Type B pancreatic cell (in vitro differentiated cells): ENCODE results near the gene MYO5A. TPM values are rescaled to one million over a fixed set of nuclear protein-coding genes. Genes with fewer than 3 reads are reported as not detected.
"Not testable (repeated sequence)": the region's sequence is repeated elsewhere in the genome, so short reads cannot be mapped to it uniquely, and the experiment has no call there.

Experiments used
- DNase-seq: peaks from one replicate; pipeline ENCODE4 v3.0.0; 2021; ENCODE audit warnings: mixed read lengths; ENCODE audit not compliant: unreplicated experiment; ENCODE audit errors: extremely low spot score
- H3K27ac Mint-ChIP-seq: 2 replicates; pipeline ENCODE4 v1.8.0; 2021; ENCODE audit warnings: mild to moderate bottlenecking, mixed read lengths
- H3K27me3 Mint-ChIP-seq: 2 replicates; pipeline ENCODE4 v1.8.0; 2021; ENCODE audit warnings: mixed read lengths
- H3K36me3 Mint-ChIP-seq: 2 replicates; pipeline ENCODE4 v1.8.0; 2021; ENCODE audit warnings: mixed read lengths
- H3K4me1 Mint-ChIP-seq: one replicate; pipeline ENCODE4 v1.8.0; 2021; ENCODE audit warnings: mixed read lengths; ENCODE audit not compliant: unreplicated experiment
- H3K4me3 Mint-ChIP-seq: 2 replicates; pipeline ENCODE4 v1.8.0; 2021; ENCODE audit warnings: mild to moderate bottlenecking, mixed read lengths
- H3K9me3 Mint-ChIP-seq: 2 replicates; pipeline ENCODE4 v1.8.0; 2021; ENCODE audit warnings: mixed read lengths
- total RNA-seq: library from RNA; stranded (reverse); gene quantifications from 2 replicates; pipeline ENCODE4 v1.2.1, GENCODE V29; 2021; ENCODE audit warnings: low replicate concordance
- TF ChIP-seq, protein P1 (sequence below): fragments of 200-600 bp; sonication (generic); conservative IDR thresholded peaks from 2 replicates; pipeline ENCODE4 v1.5.0; 2021; ENCODE audit warnings: antibody characterized with exemption, mild to moderate bottlenecking

MYO5A gene
- total RNA-seq, 1 donor from 2014 or later = 20.9 TPM

DNA sequence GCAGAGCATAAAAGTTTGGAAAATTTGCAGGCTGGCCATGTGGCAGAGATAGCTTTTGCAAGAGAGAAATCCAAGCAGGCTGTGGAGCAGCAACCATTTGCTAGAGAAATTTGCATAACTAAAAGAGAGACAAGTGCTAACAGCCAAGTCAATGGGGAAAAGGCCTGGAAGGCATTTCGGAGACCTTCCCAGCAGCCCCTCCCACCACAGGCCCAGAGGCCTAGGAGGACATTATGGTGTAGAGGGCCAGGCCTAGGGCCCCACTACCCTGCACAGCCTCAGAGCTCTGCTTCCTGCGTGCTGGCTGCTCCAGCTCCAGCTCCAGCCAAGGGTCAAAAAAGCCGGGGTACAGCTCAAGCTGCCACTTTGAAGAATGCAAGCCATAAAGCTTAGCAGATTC lies 82.7 kb downstream of the MYO5A start:
- DNase-seq = no peak
- peaks cover 8% of the 10 kb centered on the region for H3K36me3 Mint-ChIP-seq
- peaks cover 4% of the 10 kb centered on the region for H3K4me1 Mint-ChIP-seq
- H3K27ac Mint-ChIP-seq = no peak overlapping the region
- H3K27me3 Mint-ChIP-seq = no peaks in the 10 kb centered on the region
- TF ChIP-seq, protein P1, sequence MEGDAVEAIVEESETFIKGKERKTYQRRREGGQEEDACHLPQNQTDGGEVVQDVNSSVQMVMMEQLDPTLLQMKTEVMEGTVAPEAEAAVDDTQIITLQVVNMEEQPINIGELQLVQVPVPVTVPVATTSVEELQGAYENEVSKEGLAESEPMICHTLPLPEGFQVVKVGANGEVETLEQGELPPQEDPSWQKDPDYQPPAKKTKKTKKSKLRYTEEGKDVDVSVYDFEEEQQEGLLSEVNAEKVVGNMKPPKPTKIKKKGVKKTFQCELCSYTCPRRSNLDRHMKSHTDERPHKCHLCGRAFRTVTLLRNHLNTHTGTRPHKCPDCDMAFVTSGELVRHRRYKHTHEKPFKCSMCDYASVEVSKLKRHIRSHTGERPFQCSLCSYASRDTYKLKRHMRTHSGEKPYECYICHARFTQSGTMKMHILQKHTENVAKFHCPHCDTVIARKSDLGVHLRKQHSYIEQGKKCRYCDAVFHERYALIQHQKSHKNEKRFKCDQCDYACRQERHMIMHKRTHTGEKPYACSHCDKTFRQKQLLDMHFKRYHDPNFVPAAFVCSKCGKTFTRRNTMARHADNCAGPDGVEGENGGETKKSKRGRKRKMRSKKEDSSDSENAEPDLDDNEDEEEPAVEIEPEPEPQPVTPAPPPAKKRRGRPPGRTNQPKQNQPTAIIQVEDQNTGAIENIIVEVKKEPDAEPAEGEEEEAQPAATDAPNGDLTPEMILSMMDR = no peak
- H3K9me3 Mint-ChIP-seq = peaks cover 13% of the 10 kb centered on the region
- H3K4me3 Mint-ChIP-seq = no peak overlapping the region

DNA sequence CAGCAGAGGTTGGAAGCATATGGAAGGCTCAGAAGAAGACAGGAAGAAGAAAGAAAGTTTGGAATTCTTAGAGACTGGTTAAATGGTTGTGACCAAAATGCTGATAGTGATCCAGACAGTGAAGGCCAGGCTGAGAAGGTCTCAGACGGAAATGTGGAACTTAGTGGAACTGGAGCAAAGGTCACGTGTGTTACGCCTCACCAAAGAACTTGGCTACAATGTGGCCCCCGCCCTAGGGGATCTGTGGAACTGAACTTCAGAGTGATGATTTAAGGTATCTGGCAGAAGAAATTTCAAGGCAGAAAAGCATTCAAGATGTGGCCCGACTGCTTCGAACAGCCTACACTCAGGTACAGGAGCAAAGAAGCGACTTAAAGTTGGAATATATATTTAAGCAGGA lies 83.1 kb downstream of the MYO5A start:
- H3K27ac Mint-ChIP-seq = no peak overlapping the region
- H3K36me3 Mint-ChIP-seq = peaks cover 8% of the 10 kb centered on the region
- DNase-seq = no peak
- peaks cover 13% of the 10 kb centered on the region for H3K9me3 Mint-ChIP-seq
- no peak overlapping the region for H3K4me3 Mint-ChIP-seq
- TF ChIP-seq, protein P1 = no peak
- H3K4me1 Mint-ChIP-seq = peaks cover 8% of the 10 kb centered on the region
- no peaks in the 10 kb centered on the region for H3K27me3 Mint-ChIP-seq

DNA sequence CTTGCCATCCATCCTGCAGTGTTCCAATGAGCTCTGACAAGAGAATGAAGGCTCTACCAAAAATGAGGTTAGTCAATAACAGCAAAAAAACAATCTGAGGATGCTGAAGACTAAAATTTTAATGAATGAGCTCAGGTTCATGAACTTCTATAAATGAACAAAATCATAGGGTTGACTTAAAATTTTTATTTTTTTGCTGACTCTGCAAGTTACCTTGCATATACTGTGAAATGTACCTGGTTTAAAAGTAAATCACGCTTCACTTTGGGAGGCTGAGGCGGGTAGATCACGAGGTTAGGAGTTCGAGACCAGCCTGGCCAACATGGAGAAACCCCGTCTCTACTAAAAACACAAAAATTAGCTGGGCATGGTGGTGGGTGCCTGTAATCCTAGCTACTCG lies 85.5 kb downstream of the MYO5A start:
- H3K27me3 Mint-ChIP-seq, H3K27ac Mint-ChIP-seq, H3K4me3 Mint-ChIP-seq, DNase-seq, H3K36me3 Mint-ChIP-seq, H3K4me1 Mint-ChIP-seq: not testable (repeated sequence)
- peaks cover 13% of the 10 kb centered on the region for H3K9me3 Mint-ChIP-seq

DNA sequence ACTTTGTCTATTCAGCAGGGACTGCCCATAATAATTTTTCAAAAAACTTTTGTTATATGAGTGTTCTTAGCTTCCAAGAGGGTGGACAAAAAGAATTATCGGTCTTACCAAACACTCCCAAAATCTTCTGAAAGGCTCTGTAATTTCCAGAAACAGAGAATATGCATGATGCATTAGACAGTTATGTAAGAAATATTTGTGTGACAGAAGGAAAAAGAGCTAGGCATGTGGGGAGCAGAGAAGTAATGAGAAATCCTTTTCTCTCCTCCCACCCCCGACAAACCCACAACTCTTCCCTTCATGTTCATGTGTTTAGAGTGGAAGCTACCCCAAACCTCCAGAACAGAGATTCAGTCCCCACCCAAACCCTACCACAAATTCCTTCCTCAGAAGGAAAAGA lies 86.8 kb downstream of the MYO5A start:
- Mint-ChIP-seq H3K27me3 (no peaks in the 10 kb centered on the region), H3K4me1 (peaks cover 12% of the 10 kb centered on the region)

DNA sequence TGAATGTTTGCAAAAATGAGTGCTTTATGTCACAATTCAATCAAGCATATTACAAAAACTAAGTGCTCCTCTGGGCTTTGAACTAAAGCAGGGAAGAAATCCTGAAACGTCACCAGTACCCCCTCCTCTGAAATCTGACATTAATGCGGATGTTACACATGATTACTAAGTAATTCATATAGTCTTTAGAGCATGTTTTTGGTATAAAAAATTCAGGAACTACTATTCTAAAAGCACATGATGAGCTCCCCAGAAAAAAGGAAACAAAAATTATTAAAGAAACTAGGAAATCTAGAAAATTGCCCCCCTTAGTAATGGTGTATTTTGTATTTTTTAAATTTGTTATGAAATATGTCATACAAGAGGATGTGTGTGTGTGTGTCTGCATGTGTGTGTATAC lies 87.7 kb downstream of the MYO5A start:
- H3K4me3 Mint-ChIP-seq = no peak overlapping the region
- H3K27ac Mint-ChIP-seq = no peak overlapping the region
- peaks cover 12% of the 10 kb centered on the region for H3K4me1 Mint-ChIP-seq
- DNase-seq = no peak
- no peaks in the 10 kb centered on the region for H3K9me3 Mint-ChIP-seq
- TF ChIP-seq, protein P1 = no peak
- no peaks in the 10 kb centered on the region for H3K27me3 Mint-ChIP-seq
- H3K36me3 Mint-ChIP-seq = no peaks in the 10 kb centered on the region

More for the DNA sequence above, 86.8 kb downstream of the MYO5A start:
- peaks cover 3% of the 10 kb centered on the region for H3K9me3 Mint-ChIP-seq
- no peak for DNase-seq
- TF ChIP-seq, protein P1 = no peak
- H3K4me3 Mint-ChIP-seq = no peak overlapping the region
- H3K36me3 Mint-ChIP-seq = no peaks in the 10 kb centered on the region
- H3K27ac Mint-ChIP-seq = no peak overlapping the region

DNA sequence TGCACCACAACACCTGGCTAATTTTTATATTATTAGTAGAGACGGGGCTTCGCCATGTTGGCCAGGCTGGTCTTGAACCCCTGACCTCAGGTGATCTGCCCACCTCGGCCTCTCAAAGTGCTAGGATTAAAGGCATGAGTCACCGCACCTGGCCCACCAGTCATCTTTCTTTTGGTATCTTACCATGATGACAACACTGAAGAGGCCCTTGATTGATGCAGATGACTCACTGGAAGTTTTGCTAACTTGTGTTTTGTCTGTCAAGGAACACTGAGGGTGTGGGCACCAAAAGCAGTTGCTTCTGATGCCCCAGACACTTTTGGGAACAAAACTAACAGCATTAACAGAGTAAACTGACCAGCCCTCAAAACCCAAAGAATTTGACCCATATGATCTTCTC lies 88.3 kb downstream of the MYO5A start:
- Mint-ChIP-seq H3K9me3 (no peaks in the 10 kb centered on the region), H3K4me1 (peaks cover 12% of the 10 kb centered on the region), H3K27me3 (no peaks in the 10 kb centered on the region)

More for the DNA sequence above, 88.3 kb downstream of the MYO5A start:
- DNase-seq = no peak
- H3K36me3 Mint-ChIP-seq = no peaks in the 10 kb centered on the region
- TF ChIP-seq, protein P1 = no peak
- no peak overlapping the region for H3K27ac Mint-ChIP-seq
- no peak overlapping the region for H3K4me3 Mint-ChIP-seq
